ENCODE results near the gene COPB2. TPM values are rescaled to one million over a fixed set of nuclear protein-coding genes. Genes with fewer than 3 reads are reported as not detected.

COPB2 gene
- total and polyA plus RNA-seq, 10 of the 15 experiments (the other 5 are each of a cell fraction or from before 2014, with no cell fraction given): 51.3 to 143 (median 116) TPM

DNA sequence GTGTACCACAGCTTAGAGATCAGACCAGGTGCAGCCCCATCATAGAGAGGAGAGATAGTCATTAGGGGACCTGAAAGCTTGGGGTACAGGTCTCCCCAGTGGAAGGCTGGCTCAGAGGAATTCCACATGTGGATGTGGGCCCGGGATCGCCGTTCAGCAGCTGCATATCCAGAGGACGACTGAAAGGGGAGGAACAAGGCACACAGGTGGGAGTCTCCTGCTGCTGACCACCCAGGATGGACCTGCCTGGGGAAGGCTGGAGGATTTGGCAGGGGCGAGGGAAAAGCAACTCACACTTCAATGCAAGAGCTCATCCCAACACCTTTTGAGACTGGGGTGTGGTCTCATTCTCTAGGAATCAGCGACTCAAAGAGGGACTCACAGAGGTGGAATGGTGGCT, 70.6 kb downstream of the COPB2 start:
- H3K79me2 ChIP-seq (ENCODE audit: control insufficient read depth, insufficient read depth, low read length): no peaks in the 10 kb centered on the region
- BruUV-seq (replicated peaks): no TSS peak
- POLR2A ChIA-PET: no interaction called here
- H2AFZ ChIP-seq (ENCODE audit: control insufficient read depth, low read depth, low read length): no peak overlapping the region
- H4K20me1 ChIP-seq (ENCODE audit: control insufficient read depth, insufficient read depth): no peaks in the 10 kb centered on the region
- no peak overlapping the region for H3K4me3 ChIP-seq
- in situ Hi-C loops (cut with MboI): loop anchor here (10.0 kb wide), 2 partner anchors 214 to 384 kb away; no protein-coding TSS in a partner anchor
- TF ChIP-seq RAD21 (IDR thresholded peaks at IDR 0.05; ENCODE audit: insufficient read depth, low read depth, low read length): no peak
- TF ChIP-seq RCOR1 (conservative IDR thresholded peaks at IDR 0.05; ENCODE audit: low read depth, low read length): no peak
- TF ChIP-seq EP300 (IDR thresholded peaks at IDR 0.05; ENCODE audit: borderline replicate concordance in 1 of 2, control insufficient read depth in 1 of 2, low read depth in 2 of 2, low read length in 2 of 2): no peak
- TF ChIP-seq ETV6 (conservative IDR thresholded peaks at IDR 0.05 in 1 of 2, IDR thresholded peaks at IDR 0.05 in 1 of 2; ENCODE audit: borderline replicate concordance in 1 of 2, low read depth in 1 of 2): no peak
- TF ChIP-seq LARP7 (IDR thresholded peaks at IDR 0.05): no peak
- no peak for TF ChIP-seq NBN (IDR thresholded peaks at IDR 0.05)
- no peak for TF ChIP-seq ASH2L (IDR thresholded peaks at IDR 0.05; ENCODE audit: borderline replicate concordance, low read depth)
- no peak for TF ChIP-seq KLF5 (IDR thresholded peaks at IDR 0.05; ENCODE audit: partially characterized antibody)
- no peak for TF ChIP-seq NR2C2 (IDR thresholded peaks at IDR 0.05; ENCODE audit: borderline replicate concordance, control insufficient read depth, insufficient read length, low read depth)
- no peak for TF ChIP-seq ZNF274 (IDR thresholded peaks at IDR 0.05; ENCODE audit: insufficient read depth, insufficient read length)
- no peak for TF ChIP-seq FOS (IDR thresholded peaks at IDR 0.05; ENCODE audit: borderline replicate concordance, extremely low read depth, insufficient read length)
- TF ChIP-seq NR2C1 (IDR thresholded peaks at IDR 0.05): no peak
- no peak for TF ChIP-seq FOXM1 (IDR thresholded peaks at IDR 0.05; ENCODE audit: low read depth, low read length)
- TF ChIP-seq, protein P1, sequence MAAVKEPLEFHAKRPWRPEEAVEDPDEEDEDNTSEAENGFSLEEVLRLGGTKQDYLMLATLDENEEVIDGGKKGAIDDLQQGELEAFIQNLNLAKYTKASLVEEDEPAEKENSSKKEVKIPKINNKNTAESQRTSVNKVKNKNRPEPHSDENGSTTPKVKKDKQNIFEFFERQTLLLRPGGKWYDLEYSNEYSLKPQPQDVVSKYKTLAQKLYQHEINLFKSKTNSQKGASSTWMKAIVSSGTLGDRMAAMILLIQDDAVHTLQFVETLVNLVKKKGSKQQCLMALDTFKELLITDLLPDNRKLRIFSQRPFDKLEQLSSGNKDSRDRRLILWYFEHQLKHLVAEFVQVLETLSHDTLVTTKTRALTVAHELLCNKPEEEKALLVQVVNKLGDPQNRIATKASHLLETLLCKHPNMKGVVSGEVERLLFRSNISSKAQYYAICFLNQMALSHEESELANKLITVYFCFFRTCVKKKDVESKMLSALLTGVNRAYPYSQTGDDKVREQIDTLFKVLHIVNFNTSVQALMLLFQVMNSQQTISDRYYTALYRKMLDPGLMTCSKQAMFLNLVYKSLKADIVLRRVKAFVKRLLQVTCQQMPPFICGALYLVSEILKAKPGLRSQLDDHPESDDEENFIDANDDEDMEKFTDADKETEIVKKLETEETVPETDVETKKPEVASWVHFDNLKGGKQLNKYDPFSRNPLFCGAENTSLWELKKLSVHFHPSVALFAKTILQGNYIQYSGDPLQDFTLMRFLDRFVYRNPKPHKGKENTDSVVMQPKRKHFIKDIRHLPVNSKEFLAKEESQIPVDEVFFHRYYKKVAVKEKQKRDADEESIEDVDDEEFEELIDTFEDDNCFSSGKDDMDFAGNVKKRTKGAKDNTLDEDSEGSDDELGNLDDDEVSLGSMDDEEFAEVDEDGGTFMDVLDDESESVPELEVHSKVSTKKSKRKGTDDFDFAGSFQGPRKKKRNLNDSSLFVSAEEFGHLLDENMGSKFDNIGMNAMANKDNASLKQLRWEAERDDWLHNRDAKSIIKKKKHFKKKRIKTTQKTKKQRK (IDR thresholded peaks at IDR 0.05; ENCODE audit: low read depth, low read length): no peak
- TF ChIP-seq TAF1 (IDR thresholded peaks at IDR 0.05; ENCODE audit: borderline replicate concordance, low read depth, low read length): no peak
- TF ChIP-seq, protein P2, sequence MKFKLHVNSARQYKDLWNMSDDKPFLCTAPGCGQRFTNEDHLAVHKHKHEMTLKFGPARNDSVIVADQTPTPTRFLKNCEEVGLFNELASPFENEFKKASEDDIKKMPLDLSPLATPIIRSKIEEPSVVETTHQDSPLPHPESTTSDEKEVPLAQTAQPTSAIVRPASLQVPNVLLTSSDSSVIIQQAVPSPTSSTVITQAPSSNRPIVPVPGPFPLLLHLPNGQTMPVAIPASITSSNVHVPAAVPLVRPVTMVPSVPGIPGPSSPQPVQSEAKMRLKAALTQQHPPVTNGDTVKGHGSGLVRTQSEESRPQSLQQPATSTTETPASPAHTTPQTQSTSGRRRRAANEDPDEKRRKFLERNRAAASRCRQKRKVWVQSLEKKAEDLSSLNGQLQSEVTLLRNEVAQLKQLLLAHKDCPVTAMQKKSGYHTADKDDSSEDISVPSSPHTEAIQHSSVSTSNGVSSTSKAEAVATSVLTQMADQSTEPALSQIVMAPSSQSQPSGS (IDR thresholded peaks at IDR 0.05; ENCODE audit: low read length): no peak
- TF ChIP-seq JUNB (IDR thresholded peaks at IDR 0.05): no peak
- TF ChIP-seq CBX5 (IDR thresholded peaks at IDR 0.05; ENCODE audit: low read depth): no peak
- no peak for TF ChIP-seq SUPT20H (IDR thresholded peaks at IDR 0.05; ENCODE audit: borderline replicate concordance, control insufficient read depth, low read depth, low read length)
- H3K9ac ChIP-seq (ENCODE audit: control insufficient read depth, insufficient read depth, low read length): no peak overlapping the region
- intact Hi-C loops (cut with micrococcal nuclease; ENCODE audit: unreplicated experiment): no loop called here
- SMC1A ChIA-PET (ENCODE audit: uncharacterized antibody, unreplicated experiment): no interaction called here
- no peaks in the 10 kb centered on the region for H3K4me1 ChIP-seq (ENCODE audit: control insufficient read depth, insufficient read depth, low read length)
- H3K9me3 ChIP-seq (replicated peaks; ENCODE audit: control insufficient read depth, insufficient read depth, low read length): no peaks in the 10 kb centered on the region
- H3K4me2 ChIP-seq (ENCODE audit: control insufficient read depth, insufficient read depth): no peak overlapping the region
- CTCF ChIA-PET: interaction anchor here (1.1 to 2.6 kb wide), 2 partner anchors 10 to 207 kb away, joined by 3 to 10 read pairs; no protein-coding TSS in a partner anchor
- H3K27me3 ChIP-seq (replicated peaks in 1 of 2; ENCODE audit: control insufficient read depth in 2 of 2, insufficient read depth in 2 of 2, low read length in 1 of 2): no peaks in the 10 kb centered on the region; a peak in 1 of 4 replicates
- DNase-seq (ENCODE audit: low read depth, low spot score): no peak
- H3K36me3 ChIP-seq (ENCODE audit: control insufficient read depth in 2 of 2, insufficient read depth in 2 of 2, low read length in 1 of 2): no peaks in the 10 kb centered on the region
- no peak overlapping the region for H3K27ac ChIP-seq (ENCODE audit: control insufficient read depth, insufficient read depth)
- RAD21 ChIA-PET (ENCODE audit: unreplicated experiment): no interaction called here
- no peak for FAIRE-seq
- 41% methylated on average over 6 of the region's 6 CpGs for WGBS (ENCODE audit: insufficient coverage, insufficient replicate concordance, low lambda C conversion rate, missing lambda C conversion rate)
- no peak for ATAC-seq
